ENCODE results near the gene INPP5A.

DNA sequence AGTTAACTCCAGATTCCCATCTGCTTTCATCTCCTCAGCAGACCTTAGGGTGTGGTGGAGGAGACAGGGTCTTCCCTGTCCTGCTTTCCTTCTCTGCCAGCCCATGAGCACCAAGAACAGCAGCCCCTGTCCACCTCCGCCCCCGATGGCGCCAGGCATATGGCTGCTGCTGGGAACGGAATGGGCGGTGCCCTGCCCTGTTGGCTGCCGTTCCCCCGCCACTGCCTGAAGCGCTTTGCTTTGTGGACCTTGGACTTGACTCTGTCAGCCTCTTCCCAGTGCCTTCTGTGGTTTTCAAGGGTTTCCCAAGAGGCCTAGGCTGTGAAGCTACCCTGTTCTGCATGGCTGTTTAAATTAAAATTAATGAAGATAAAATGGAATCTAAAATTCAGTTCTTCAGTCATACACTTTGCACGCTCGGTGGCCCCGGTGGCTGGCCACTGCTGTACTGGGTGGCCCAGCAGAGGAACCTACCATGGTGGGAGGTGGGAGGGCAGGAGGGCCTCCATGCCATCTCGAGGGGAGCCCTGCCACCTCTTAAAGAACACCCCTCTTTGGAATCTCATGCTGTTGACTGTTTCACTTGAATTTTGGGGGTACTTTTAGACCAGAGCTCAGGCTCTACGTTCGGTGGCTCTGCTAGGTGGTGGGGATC, 169.7 kb downstream of the INPP5A start:
- no peak for TF ChIP-seq CBX5 (IDR thresholded peaks at IDR 0.05; ENCODE audit: low read depth)
- TF ChIP-seq ATF7 (IDR thresholded peaks at IDR 0.05; ENCODE audit: low read depth), result no peak
- TF ChIP-seq SMAD1 (IDR thresholded peaks at IDR 0.05; ENCODE audit: low read depth, partially characterized antibody), result no peak
- TF ChIP-seq SIN3A (IDR thresholded peaks at IDR 0.05; ENCODE audit: low read depth, low read length), result no peak
- no peak for TF ChIP-seq CTCF (IDR thresholded peaks at IDR 0.05 in 2 of 3, conservative IDR thresholded peaks at IDR 0.05 in 1 of 3; ENCODE audit: control insufficient read depth in 2 of 3, extremely low read depth in 1 of 3, insufficient read depth in 1 of 3, low read depth in 3 of 3, low read length in 3 of 3)
- TF ChIP-seq CEBPB (IDR thresholded peaks at IDR 0.05; ENCODE audit: borderline replicate concordance in 1 of 2, low read depth in 2 of 2, low read length in 2 of 2), result no peak
- no peak for TF ChIP-seq PAX5 (IDR thresholded peaks at IDR 0.05; ENCODE audit: borderline replicate concordance, low read depth, low read length)
- TF ChIP-seq, protein P1, sequence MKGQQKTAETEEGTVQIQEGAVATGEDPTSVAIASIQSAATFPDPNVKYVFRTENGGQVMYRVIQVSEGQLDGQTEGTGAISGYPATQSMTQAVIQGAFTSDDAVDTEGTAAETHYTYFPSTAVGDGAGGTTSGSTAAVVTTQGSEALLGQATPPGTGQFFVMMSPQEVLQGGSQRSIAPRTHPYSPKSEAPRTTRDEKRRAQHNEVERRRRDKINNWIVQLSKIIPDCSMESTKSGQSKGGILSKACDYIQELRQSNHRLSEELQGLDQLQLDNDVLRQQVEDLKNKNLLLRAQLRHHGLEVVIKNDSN (IDR thresholded peaks at IDR 0.05; ENCODE audit: borderline replicate concordance, extremely low read length, insufficient read depth, low read depth, low read length), result no peak
- no peak for TF ChIP-seq POLR2A (IDR thresholded peaks at IDR 0.05; ENCODE audit: low read depth, low read length)
- no peak for TF ChIP-seq CHD2 (IDR thresholded peaks at IDR 0.05; ENCODE audit: borderline replicate concordance, low read depth, low read length)
- TF ChIP-seq ELK1 (IDR thresholded peaks at IDR 0.05; ENCODE audit: low read depth, low read length), result no peak

Data from GM12878 (cell line).